LNCaP clone FGC (cell line): ENCODE measurements around the gene MCM3AP.

ENCODE experiments used
- DNase-seq: peaks from one replicate; pipeline ENCODE4 v3.0.0-alpha.2; 2011; ENCODE audit warnings: low read depth
- H3K4me3 ChIP-seq: 2 replicates; pipeline ENCODE4 v1.5.1; 2011; ENCODE audit warnings: mild to moderate bottlenecking, low read depth, low read length, control low read depth
- TF ChIP-seq, protein P1 (sequence below): IDR thresholded peaks from 2 replicates; pipeline ENCODE4 v1.5.1; 2012; ENCODE audit warnings: mild to moderate bottlenecking; ENCODE audit not compliant: control insufficient read depth, insufficient read depth; ENCODE audit errors: extremely low read depth

MCM3AP gene

DNA sequence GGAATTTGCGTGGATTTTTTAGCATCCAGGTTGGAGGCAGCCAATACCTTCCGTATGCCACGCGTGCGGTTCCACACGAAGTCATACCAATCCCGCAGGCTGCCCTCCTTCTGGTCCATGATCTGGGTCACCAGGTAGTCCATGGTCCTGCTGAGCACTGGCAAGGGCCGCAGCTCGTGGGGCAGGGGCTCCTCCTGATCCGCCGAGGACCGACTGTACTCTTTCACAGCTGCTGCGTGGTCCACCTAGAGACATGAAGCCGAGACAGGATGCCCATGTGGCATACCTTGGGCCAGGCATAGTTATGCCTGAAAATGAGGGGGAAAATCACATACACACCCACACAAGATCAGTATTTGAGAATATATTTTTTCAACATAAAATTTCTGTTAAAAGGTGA lies 12.1 kb downstream of the MCM3AP start:
- H3K4me3 ChIP-seq = no peak overlapping the region
- DNase-seq = no peak
- TF ChIP-seq, protein P1, sequence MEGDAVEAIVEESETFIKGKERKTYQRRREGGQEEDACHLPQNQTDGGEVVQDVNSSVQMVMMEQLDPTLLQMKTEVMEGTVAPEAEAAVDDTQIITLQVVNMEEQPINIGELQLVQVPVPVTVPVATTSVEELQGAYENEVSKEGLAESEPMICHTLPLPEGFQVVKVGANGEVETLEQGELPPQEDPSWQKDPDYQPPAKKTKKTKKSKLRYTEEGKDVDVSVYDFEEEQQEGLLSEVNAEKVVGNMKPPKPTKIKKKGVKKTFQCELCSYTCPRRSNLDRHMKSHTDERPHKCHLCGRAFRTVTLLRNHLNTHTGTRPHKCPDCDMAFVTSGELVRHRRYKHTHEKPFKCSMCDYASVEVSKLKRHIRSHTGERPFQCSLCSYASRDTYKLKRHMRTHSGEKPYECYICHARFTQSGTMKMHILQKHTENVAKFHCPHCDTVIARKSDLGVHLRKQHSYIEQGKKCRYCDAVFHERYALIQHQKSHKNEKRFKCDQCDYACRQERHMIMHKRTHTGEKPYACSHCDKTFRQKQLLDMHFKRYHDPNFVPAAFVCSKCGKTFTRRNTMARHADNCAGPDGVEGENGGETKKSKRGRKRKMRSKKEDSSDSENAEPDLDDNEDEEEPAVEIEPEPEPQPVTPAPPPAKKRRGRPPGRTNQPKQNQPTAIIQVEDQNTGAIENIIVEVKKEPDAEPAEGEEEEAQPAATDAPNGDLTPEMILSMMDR = no peak

DNA sequence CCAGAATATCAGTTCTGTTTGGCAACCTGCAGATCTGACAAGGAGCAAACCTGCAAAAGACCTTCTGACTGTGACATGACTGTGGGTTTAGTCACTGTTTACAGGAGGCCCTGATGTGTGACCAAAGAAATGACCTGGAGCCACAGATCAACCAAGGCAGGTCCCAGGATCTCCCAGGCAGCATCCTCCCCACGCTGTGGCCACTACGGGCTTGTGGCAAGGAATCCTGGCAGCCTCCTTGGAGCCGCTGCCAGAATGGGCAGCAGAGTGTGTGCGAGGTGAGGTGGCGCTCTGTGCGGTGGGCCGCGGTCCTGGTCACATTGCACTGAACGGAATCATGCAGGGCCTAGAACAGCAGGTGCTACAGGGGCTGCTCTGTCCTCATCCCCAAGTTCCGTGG lies 15.9 kb downstream of the MCM3AP start:
- DNase-seq = no peak
- no peak overlapping the region for H3K4me3 ChIP-seq
- TF ChIP-seq, protein P1 = no peak

DNA sequence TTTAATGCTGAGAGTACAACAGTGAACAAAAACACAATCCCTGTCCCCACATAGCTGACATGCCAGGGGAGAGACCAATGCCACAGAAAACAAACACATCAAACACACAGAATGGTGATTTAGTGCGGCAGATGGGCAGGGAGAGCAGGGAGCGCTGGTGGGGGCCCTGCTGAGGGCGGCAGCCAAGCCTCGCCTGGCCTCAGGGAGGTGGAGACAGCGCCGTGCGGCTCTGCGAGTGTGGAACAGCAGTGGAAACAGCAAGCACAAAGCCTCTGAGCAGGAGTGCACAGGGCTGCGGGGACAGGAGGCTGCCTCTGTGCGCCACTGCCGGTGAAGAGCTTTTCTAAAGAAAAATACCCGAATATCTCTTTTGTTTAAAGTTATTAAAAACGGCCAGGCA lies 17.0 kb downstream of the MCM3AP start:
- no peak for DNase-seq
- no peak overlapping the region for H3K4me3 ChIP-seq

DNA sequence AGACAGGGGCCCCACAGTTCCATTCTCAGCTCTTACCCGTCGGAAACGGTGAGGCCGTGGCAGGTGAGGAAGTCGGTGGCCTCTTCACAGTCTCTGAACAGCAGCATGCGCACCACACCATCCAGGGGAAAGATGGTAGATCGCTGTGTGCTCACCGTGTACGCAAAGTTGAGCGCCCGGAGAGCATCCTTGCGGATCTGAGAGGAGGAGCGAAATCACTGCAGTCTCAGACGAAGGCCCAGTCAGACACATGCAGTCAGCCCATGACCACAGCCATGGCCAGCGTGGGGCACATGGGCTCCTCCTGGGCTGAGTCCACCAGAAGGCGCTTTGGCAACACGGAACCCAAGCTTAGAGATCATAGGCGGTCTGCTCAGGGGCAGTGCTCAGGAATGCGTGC lies 18.5 kb downstream of the MCM3AP start:
- DNase-seq = no peak

More for the DNA sequence above, 17.0 kb downstream of the MCM3AP start:
- TF ChIP-seq, protein P1 = no peak

DNA sequence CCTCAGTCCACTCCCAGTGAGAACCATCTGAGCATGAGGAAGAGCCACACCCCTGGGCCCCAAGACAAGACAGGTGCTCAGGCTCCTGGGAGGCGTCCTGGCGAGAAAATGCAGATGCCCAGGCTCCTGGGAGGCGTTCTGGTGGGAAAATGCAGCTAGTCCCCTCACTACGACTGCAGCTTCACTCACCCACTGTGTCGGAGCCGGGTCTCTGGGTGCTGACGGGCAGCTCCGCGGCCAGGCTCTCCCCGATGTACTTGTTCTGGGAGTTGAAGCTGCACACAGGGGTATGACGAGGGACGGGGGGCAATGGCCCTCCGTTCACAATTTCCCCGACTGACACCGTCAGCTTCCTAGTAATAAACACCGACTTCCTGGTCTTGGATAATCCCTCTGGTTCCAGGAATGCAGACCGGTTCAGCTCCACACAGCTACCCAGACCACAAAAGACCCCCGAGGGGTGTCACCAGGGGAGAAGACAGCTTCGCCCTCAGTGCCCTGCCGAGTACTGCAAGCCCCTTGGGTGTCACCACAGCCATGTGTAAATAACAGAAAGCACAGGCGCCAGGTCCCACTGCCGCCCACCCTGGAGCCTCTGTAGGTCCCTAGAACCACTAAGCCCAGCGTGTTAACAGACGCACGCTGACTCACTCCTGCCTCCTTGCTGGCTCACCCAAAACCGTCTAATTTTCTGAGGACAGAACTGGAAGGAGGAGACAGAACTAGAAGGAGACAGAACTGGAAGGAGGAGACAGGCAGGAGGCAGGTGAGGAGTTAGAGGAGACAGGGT lies 19.5 kb downstream of the MCM3AP start:
- no peak overlapping the region for H3K4me3 ChIP-seq
- no peak for DNase-seq
- TF ChIP-seq, protein P1 = no peak

More for the DNA sequence above, 18.5 kb downstream of the MCM3AP start:
- TF ChIP-seq, protein P1 = no peak
- H3K4me3 ChIP-seq = no peak overlapping the region

DNA sequence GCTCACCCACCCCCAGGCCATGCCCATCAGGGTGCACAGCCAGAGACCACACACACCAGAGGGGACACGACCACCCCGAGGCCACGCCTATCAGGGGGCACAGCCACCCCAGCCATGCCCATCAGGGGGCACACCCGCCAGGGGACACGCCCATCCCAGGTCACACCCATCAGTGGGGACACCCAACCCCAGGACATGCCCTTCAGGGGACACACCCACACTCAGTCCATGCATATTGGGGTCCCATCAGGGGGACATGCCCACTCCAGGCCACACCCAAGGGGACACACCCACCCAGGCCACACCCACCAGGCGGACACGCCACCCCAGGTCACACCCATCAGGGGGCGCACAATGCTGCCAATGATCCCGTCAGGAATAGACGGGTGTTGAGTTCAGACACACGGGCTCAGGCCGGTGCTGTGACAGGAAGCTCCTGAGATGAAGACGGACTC lies 20.7 kb downstream of the MCM3AP start:
- TF ChIP-seq, protein P1 = no peak
- no peak overlapping the region for H3K4me3 ChIP-seq
- DNase-seq = no peak
